ENCODE measurements around the gene HUNK.

DNA sequence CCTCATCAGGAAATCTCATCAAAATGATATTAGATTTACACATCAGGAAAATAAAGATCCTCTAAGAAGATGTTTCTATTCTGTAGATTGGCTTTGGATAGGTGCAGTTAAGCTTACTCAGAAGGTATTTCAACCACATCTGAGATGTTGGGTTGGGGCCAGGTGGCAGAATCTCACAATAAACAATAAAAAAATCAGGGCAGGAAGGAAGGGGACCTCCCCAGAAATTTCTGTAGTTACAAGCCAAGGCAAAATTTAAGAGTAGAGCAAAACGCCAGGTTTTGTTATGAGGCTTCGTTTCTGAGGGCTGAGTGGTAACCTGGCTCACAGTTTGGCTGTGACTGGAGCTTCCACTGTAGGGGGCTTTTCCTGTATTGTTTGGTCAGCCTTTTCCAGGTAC, 84.8 kb downstream of the HUNK start:
- TF ChIP-seq CTCF (conservative IDR thresholded peaks at IDR 0.05; ENCODE audit: low read depth, low read length) (no peak), EZH2 (IDR thresholded peaks at IDR 0.05; ENCODE audit: borderline replicate concordance, low read depth, low read length, poor library complexity, severe bottlenecking) (no peak)
